VCaP (cell line): ENCODE measurements around the gene AMBN.

ENCODE experiments used
- H3K27ac ChIP-seq: fragments of 450-650 bp; 2 replicates; pipeline ENCODE4 v1.5.1; 2017
- CTCF ChIP-seq: fragments of 450-650 bp; conservative IDR thresholded peaks from 2 replicates; pipeline ENCODE4 v1.5.1; 2017; ENCODE audit warnings: mild to moderate bottlenecking, moderate library complexity

AMBN gene

GRCh38 chr4:70594196-70594595 lies 2.1 kb downstream of the AMBN start:
- no peak for TF ChIP-seq CTCF
- H3K27ac ChIP-seq, result no peak overlapping the region

GRCh38 chr4:70600305-70600704 lies 8.2 kb downstream of the AMBN start:
- no peak overlapping the region for H3K27ac ChIP-seq

GRCh38 chr4:70600977-70601376 lies 8.9 kb downstream of the AMBN start:
- no peak for TF ChIP-seq CTCF

More at GRCh38 chr4:70600305-70600704, 8.2 kb downstream of the AMBN start:
- no peak for TF ChIP-seq CTCF

GRCh38 chr4:70601422-70602039 lies 9.5 kb downstream of the AMBN start:
- no peak overlapping the region for H3K27ac ChIP-seq
- TF ChIP-seq CTCF, result peak; percentile 99

More at GRCh38 chr4:70600977-70601376, 8.9 kb downstream of the AMBN start:
- no peak overlapping the region for H3K27ac ChIP-seq

GRCh38 chr4:70603856-70604255 lies 11.8 kb downstream of the AMBN start:
- no peak for TF ChIP-seq CTCF
- H3K27ac ChIP-seq, result no peak overlapping the region

- TF ChIP-seq CTCF, result no peak
- no peak overlapping the region for H3K27ac ChIP-seq
Measured at GRCh38 chr4:70606459-70606858, 14.4 kb downstream of the AMBN start.

- H3K27ac ChIP-seq, result no peak overlapping the region
- TF ChIP-seq CTCF, result no peak
Measured at GRCh38 chr4:70607334-70607853, 15.3 kb downstream of the AMBN start.
